ENCODE measurements around the gene CXCL3.

The CXCL3 gene

DNA sequence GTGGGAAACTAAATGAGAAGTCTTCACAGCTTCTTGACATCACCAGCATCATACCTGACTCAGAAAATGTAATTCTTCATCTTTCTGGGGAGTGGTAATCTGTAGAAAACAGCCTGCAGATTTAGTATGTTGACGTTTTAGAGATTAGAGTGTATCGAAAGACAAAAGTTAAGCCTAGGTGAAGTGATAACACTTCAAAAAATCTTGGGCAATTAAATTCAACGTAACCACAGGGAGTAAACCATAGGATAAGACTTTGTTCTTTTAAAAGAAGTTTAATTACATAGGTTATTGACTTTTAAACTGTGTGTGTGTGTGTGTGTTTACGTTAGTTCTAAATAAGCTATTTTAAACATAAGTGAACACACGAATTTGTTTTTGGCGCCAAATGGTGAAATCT lies 38.2 kb downstream of the CXCL3 start:
- H3K27me3 ChIP-seq (replicated peaks; ENCODE audit: control insufficient read depth, insufficient read depth, low read length) = no peaks in the 10 kb centered on the region
- DNase-seq (ENCODE audit: extremely low read depth, insufficient read length) = no peak
- TF ChIP-seq, protein P1, sequence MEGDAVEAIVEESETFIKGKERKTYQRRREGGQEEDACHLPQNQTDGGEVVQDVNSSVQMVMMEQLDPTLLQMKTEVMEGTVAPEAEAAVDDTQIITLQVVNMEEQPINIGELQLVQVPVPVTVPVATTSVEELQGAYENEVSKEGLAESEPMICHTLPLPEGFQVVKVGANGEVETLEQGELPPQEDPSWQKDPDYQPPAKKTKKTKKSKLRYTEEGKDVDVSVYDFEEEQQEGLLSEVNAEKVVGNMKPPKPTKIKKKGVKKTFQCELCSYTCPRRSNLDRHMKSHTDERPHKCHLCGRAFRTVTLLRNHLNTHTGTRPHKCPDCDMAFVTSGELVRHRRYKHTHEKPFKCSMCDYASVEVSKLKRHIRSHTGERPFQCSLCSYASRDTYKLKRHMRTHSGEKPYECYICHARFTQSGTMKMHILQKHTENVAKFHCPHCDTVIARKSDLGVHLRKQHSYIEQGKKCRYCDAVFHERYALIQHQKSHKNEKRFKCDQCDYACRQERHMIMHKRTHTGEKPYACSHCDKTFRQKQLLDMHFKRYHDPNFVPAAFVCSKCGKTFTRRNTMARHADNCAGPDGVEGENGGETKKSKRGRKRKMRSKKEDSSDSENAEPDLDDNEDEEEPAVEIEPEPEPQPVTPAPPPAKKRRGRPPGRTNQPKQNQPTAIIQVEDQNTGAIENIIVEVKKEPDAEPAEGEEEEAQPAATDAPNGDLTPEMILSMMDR (IDR thresholded peaks at IDR 0.05; ENCODE audit: insufficient read depth, low read length, poor library complexity, severe bottlenecking) = no peak
- no peak overlapping the region for H3K4me3 ChIP-seq (replicated peaks; ENCODE audit: low read depth, low read length)
- H3K36me3 ChIP-seq (ENCODE audit: control insufficient read depth, insufficient read depth, low read length) = no peaks in the 10 kb centered on the region

DNA sequence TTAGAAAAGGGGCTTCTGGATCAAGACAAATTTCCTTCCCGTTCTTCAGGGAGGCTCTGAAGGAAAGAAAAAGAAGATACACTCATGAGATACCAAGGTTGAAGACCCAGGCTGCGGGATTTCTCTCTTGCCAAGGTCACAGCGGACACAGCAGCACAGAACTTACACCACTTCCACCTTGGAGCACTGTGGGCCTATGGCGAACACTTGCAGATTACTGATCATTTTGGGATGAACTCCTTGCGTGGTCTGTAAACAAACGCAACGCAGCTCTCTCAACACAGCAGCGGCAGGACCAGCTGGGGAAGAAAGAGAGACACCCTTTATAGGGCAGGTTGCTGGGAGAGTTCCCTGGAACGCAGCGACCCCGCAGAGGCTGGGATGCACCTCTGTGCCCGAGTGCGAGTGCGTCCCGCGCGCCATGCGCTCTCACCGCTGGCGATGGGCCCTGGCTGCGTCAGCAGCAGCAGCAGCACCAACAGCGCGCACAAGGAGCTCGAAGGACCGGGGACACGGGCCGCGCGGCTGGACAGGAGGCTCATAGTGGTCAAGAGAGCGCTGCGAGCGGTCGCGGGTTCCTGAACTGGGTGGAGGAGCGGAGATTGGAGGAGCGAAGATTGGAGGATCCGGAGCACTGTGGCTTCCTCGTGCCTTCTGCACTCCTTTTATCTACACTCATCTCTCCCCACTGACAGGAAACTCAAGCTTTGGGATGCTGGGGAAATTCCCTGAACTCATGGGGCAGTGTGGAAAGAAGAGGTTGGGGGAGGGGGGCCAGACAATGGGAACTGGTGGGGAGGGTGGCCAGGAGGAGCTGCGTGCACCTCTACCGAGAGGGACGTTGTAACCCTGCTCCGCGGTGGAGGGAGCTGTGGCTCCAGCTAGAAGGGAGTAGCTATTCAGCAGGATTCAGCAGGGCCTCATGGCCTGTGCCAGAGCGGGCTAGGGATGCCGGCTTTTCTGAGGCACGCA lies 40.2 kb downstream of the CXCL3 start, which contains the start of gene CXCL5:
Gene CXCL5, minus strand, starts transcription at position 638 of the 972 bp plus-strand sequence. Its CDS starts 96 bp downstream, at position 542.
- no peaks in the 10 kb centered on the region for H3K36me3 ChIP-seq (ENCODE audit: control insufficient read depth, insufficient read depth, low read length)
- no peak within 1 kb of the TSS for H3K4me3 ChIP-seq (replicated peaks; ENCODE audit: low read depth, low read length)
- no peak for DNase-seq (ENCODE audit: extremely low read depth, insufficient read length)
- H3K27me3 ChIP-seq (replicated peaks; ENCODE audit: control insufficient read depth, insufficient read depth, low read length) = no peaks in the 10 kb centered on the region
- TF ChIP-seq, protein P1 (IDR thresholded peaks at IDR 0.05; ENCODE audit: insufficient read depth, low read length, poor library complexity, severe bottlenecking) = no peak

DNA sequence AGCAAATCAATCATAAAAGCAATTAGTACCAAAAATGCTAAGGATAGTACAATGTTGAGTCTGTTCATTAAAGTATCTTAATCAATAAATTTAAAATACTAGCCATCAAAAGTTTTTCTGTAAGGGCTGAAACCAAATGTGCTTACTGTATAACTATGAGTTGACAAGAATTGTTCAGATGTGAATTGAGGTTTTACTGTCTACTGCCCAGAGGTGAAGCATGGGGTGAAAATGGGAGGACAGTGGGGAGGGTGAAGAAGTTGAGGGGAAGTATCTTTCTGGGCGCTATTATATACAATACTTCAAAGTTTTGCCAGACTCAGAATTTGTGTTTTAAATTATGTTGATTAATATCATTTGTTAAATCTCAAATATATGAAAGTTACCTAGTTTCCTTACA lies 46.4 kb downstream of the CXCL3 start:
- Histone ChIP-seq H3K4me3 (replicated peaks; ENCODE audit: low read depth, low read length) (no peak overlapping the region), H3K27me3 (replicated peaks; ENCODE audit: control insufficient read depth, insufficient read depth, low read length) (no peaks in the 10 kb centered on the region; the same call in 1 of the 2 replicates), H3K36me3 (ENCODE audit: control insufficient read depth, insufficient read depth, low read length) (no peaks in the 10 kb centered on the region)
- no peak for DNase-seq (ENCODE audit: extremely low read depth, insufficient read length)
- TF ChIP-seq, protein P1 (IDR thresholded peaks at IDR 0.05; ENCODE audit: insufficient read depth, low read length, poor library complexity, severe bottlenecking) = no peak

DNA sequence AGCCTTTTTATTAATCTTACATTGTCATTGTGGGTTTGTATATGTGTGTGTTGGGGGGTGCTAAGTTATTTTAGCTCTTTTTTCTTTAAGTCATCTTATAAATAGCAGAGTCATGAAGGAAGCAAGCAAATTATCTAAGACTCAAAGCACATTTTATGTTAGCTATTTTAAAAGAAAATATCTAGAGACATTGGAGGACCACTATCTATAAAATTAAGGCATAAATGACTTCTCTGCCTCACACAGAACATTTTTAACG lies 46.8 kb downstream of the CXCL3 start:
- TF ChIP-seq, protein P1 (IDR thresholded peaks at IDR 0.05; ENCODE audit: insufficient read depth, low read length, poor library complexity, severe bottlenecking) = no peak
- no peak overlapping the region for H3K4me3 ChIP-seq (replicated peaks; ENCODE audit: low read depth, low read length)
- no peak for DNase-seq (ENCODE audit: extremely low read depth, insufficient read length)
- H3K36me3 ChIP-seq (ENCODE audit: control insufficient read depth, insufficient read depth, low read length) = no peaks in the 10 kb centered on the region
- H3K27me3 ChIP-seq (replicated peaks; ENCODE audit: control insufficient read depth, insufficient read depth, low read length) = no peaks in the 10 kb centered on the region; the same call in 1 of the 2 replicates

DNA sequence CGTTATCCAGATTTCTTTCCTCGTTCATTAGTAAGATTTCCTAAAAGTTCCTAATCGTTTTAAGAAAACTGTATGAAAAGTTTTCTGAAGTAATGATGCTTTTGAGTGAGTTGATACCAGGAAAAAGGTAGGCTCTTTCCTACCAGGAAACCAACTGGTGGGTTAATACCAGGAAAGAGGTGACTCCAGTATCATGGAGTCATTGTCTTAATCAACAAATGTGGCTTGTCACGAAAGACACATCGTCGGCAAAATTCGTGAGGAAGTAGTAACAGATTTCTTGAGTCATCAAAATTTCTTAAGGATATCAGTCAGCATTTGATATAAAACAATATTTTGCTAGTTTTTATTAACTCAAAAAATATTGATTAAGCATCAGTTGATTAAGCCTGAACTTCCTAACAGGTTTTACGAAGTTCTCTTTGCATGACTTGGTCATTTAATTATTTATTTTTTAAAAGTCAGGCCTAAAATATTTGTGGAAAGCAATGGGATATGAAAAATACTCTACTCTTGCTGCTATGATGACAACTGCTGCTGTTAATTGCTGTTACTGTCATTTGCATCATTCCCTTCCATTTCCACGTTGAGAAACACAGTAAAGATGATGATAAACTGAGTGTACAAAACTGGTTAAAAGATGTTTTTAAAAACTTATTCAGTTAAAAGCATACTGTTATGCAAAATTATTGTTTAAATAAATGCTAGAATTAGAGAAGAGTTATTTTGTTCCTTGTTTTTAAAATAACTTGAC lies 47.3 kb downstream of the CXCL3 start:
- no peaks in the 10 kb centered on the region for H3K36me3 ChIP-seq (ENCODE audit: control insufficient read depth, insufficient read depth, low read length)
- no peak for DNase-seq (ENCODE audit: extremely low read depth, insufficient read length)
- no peaks in the 10 kb centered on the region; the same call in 1 of the 2 replicates for H3K27me3 ChIP-seq (replicated peaks; ENCODE audit: control insufficient read depth, insufficient read depth, low read length)
- H3K4me3 ChIP-seq (replicated peaks; ENCODE audit: low read depth, low read length) = no peak overlapping the region
- TF ChIP-seq, protein P1 (IDR thresholded peaks at IDR 0.05; ENCODE audit: insufficient read depth, low read length, poor library complexity, severe bottlenecking) = no peak
